Stimulated activated naive CD8-positive, alpha-beta T cell treated with anti-CD3 and anti-CD28 coated beads, Interleukin-15, Interleukin-2, amounts not matched to agents 100 U/mL and 50 U/mL, for 24 hours (primary cell): ENCODE measurements around the gene NRIP2.

Source experiments
- ATAC-seq: fragments of 150-1000 bp; cut with Tn5 transposase; one replicate; pipeline ENCODE4 v1.10.0; 2021
- DNase-seq: peaks from one replicate; pipeline ENCODE4 v3.0.0; 2021

NRIP2 gene

DNA sequence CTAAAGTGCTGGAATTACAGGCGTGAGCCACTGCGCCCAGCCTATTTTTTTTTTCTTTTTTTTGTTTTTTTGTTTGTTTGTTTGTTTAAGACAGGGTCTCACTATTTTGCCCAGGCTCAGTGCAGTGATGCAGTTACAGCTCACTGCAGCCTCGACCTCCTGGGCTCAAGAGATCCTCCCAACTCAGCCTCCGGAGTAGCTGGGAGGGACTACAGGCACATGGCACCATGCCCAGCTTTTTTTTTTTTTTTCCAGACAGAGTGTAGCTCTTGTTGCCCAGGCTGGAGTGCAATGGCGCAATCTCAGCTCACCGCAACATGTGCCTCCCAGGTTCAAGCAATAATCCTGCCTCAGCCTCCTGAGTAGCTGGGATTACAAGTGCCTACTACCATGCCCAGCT lies 28.1 kb downstream of the NRIP2 start:
- ATAC-seq (no peak), DNase-seq (no peak)

- DNase-seq (no peak), ATAC-seq (no peak)
Observed at GRCh38 chr12:2805143-2805520, 29.7 kb downstream of the NRIP2 start.

- DNase-seq (no peak), ATAC-seq (no peak)
Observed at GRCh38 chr12:2804393-2805142, 30.3 kb downstream of the NRIP2 start.

DNA sequence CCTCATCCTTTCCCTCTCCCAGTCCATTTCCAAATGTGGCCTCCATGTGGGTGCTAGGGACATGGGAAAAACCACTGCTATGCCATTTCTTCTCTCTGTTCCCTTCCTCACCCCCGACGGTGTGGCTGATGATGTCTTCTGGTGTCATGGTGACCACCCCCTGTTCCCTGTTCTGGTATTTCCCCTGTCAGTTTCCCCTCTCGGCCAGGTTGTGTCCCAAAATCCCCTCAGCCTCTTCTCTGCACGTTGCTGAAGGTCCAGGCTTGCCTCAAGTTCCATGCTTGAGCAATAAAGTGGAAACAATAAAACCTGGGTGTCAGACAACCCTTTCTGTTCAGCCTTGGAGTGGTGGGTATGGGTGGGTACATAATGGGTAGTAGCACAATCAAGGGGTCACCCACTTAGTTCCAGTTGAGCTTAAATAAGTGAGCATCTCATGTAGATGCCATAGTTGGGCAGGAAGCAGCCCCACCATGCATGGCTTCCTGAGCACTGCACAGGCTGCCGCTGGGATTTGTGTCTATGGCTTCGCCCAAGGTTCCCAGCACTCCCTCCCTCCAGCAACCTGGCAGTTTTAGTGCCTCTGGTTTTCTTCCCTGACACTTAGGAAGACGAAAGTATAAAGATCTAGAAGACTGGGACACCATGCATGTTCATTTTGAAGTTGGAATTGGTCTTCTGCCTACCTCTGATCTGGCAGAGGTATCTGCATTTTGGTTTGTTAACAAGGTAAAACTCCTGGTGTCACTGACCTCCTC lies 31.0 kb downstream of the NRIP2 start:
- ATAC-seq = no peak

DNA sequence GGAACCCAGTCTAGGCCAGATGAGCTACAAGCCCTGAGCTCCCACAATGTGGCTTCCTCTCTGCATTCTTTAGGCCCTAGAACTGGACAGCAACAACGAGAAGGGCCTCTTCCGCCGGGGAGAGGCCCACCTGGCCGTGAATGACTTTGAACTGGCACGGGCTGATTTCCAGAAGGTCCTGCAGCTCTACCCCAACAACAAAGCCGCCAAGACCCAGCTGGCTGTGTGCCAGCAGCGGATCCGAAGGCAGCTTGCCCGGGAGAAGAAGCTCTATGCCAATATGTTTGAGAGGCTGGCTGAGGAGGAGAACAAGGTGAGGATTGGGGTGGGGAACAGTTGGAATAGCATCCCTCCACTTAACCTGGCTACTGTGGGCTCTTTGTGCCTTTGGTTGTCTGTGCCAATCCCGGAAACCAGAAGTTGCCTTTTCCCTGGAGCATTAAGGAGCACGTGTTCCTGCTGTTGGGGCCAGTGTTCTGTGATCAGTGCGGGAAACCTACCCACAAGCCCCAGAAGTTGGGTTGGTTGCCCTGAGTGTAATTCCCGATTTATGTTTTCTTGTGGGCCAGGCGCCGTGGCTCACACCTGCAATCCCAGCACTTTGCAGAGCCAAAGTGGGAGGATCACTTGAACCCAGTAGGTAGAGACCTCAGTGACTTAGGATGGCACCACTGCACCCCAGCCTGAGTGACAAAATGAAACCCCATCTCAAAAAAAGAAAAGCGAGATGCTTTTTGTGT lies 33.6 kb downstream of the NRIP2 start:
- no peak for DNase-seq
- no peak for ATAC-seq

More for the DNA sequence above, 31.0 kb downstream of the NRIP2 start:
- no peak for DNase-seq

DNA sequence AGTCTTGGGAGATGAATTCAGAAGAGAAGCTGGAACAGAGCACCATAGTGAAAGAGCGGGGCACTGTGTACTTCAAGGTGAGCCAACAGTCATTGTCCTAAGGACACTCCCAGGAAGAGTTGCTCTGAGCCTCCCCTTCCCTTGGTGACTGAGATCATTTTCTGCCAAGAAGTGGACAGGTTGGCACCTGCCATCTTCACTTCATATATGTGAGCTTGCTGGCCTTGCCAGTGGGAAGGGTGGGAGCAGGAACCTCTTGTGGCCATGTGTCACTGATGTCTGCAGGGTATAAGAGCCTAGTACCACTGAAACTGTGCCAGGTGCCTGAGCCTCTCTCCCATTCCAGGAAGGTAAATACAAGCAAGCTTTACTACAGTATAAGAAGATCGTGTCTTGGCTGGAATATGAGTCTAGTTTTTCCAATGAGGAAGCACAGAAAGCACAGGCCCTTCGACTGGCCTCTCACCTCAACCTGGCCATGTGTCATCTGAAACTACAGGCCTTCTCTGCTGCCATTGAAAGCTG lies 34.7 kb downstream of the NRIP2 start:
- ATAC-seq (no peak), DNase-seq (no peak)

DNA sequence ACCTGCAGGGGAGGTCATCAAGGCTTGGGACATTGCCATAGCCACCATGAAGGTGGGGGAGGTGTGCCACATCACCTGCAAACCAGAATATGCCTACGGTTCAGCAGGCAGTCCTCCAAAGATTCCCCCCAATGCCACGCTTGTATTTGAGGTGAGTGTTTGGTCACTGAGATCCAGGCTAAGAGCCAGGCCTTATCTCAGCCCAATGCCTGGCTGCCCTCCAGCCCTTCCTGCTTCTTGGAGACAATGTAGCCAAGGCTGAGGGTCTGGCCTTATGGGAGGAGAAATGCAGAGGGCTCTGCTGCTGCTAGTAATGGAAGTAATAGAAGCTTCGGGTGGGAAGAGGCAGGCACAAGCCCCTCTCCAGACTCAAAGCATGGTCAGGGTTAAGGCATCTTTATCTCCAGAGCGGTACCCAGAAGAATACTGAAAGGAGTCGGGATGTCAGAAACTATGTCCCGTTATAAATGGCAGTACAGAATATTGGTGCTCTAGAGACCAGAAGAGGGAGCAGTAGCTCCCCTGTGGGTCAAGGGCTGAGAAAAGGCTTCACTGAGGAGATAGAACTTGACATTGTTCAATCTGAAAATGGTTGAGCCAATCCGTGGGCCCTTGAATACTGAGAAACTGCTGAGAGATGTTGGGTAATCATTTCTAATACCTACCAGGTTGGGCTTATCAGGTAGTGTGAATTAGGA lies 37.0 kb downstream of the NRIP2 start:
- ATAC-seq (no peak), DNase-seq (no peak)

DNA sequence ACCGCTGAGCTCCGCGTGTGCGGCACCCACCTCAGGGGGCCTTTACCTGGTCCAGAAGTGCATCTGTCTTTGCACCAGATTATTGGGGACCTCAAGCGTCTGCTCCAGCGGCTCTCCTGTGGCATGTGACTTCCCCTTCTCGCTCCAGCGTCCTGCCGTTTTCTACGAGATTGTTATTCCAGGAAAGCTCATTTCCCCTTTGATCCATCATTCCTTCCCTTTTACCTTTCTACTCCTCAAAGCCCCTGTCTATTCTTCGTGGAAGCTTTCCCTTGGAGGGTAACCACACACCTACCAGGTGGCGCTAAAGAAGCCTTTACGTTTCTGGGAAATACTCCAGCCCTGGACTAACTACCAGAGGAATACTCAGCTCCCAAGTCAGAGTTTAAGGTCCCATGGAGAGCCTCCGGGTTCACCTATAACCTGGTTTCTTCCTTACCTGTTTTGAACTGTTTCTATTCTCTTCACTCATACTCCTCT lies 38.6 kb downstream of the NRIP2 start:
- no peak for DNase-seq
- no peak for ATAC-seq

DNA sequence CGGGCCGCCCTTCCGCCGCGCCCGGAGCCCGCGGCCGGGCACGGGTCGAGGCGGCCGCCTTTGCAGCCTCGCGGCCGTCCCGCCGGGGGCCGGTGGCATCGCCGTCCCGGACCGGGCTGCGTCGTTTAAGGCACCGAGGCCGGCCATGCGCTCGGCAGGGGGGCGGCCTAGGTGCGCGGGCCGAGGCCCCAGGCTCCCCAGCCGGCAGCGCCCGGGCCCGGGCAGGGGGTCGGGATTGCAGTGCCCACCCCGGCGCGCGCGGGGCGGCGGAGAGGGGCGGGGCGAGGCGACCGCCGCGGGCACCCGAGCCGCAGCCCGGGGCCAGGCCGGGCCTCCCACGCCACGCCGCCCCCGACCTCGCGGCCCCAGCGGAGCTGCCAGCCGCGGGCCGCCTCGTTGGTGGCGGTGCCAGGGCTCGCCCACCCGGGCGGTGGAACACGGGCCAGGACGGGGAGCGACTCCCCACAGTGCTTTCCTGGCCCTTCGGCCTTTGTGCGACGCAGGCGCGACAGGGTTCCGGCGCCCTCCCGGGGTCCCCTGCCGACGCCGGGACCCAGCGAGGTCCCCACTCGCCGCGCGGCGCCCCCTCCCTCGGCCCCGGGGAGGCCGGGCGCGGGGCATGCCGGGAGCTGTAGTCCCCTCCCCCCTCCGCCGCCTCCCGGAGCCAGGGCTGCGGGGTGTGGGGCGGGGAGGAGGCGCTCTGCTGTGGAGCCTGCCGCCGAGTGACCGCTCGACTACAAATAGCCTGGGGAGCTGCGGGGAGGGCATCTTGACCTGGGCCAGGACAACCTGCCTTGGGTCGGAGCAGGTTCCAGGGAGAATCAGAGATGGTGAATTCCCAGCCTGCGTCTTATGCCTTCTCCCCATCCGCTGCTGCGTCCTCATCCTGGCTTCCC lies 39.3 kb downstream of the NRIP2 start:
- DNase-seq (peak; percentile 82), ATAC-seq (peak; percentile 71)

DNA sequence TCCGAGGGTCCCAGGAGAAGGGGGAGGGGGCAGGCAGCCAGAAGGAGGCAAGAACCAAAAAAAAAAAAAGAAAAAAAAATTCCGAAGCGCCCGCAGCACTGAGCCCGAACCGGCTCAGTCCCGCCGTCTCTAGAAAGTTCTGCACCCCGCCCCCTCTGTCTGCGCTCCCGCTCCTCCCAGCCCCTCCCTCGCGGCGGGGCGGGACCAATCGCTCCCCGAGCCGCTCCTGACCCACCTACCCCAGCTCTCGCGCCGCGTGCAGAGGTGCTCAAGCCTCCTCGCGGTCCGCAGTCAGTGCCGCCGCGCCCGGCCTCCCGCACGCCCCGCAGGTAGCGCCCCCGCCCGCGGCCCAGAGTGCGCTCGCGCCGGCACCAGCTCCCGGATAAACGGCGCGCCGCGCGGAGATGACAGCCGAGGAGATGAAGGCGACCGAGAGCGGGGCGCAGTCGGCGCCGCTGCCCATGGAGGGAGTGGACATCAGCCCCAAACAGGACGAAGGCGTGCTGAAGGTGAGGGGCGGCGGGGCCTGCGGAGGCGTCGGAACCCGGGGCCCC lies 40.0 kb downstream of the NRIP2 start, which contains the start of gene FKBP4:
Gene FKBP4 (plus strand): TSS at position 235 of the 554 bp plus-strand sequence. CDS start 170 bp downstream, at position 405.
- peak; percentile 91 for DNase-seq
- ATAC-seq = peak; percentile 91

DNA sequence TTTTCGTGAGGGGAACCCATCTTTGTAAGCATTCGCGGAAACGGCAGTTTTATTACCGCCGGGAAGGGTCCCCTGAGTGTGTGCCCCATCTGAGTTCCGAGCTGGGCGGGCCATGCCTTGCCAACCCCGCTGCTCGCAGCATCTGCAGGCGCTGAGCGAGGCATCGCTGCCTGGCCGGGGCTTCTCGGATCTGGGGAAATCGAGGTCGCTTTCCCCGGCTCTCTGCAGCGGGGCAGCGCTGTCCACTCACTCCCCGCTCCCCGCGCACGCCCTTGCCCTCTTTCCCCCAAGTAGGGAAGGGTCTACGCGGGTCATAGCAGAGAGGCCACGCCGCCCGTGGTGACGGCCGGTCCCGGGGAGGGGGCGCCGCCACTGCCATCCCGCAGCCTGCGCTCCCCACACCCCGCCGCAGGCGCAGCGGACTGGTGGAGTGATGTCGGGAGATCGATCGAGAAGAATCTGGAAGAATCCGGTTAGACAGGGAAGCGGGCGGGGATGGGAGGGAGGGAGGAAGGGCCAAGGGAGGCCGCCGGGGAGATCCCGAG lies 40.6 kb downstream of the NRIP2 start:
- DNase-seq (no peak), ATAC-seq (no peak)

DNA sequence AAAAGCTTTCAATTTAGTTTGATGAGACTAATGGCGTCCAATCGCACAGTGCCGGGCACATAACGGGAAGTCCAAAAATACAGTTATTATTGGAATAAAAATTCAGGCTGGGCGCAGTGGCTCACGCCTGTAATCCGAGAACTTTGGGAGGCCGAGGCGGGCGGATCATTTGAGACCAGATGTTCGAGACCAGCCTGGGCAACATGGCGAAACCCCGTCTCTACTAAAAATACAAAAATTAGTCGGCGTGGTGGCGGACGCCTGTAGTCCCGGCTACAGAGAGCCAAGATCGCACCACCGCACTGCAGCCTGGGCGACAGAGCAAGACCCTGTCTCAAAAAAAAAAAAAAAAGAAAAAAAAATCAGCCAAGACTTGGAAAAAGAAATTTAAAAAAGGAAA lies 41.3 kb downstream of the NRIP2 start:
- DNase-seq (no peak), ATAC-seq (no peak)

GRCh38 chr12:2792671-2793500 lies 41.9 kb downstream of the NRIP2 start:
- no peak for DNase-seq
- ATAC-seq = no peak

- DNase-seq = no peak
- ATAC-seq = no peak
Observed at GRCh38 chr12:2791089-2791488, 43.7 kb downstream of the NRIP2 start.

GRCh38 chr12:2785017-2785416 lies 49.8 kb downstream of the NRIP2 start:
- no peak for ATAC-seq
- DNase-seq = no peak

DNA sequence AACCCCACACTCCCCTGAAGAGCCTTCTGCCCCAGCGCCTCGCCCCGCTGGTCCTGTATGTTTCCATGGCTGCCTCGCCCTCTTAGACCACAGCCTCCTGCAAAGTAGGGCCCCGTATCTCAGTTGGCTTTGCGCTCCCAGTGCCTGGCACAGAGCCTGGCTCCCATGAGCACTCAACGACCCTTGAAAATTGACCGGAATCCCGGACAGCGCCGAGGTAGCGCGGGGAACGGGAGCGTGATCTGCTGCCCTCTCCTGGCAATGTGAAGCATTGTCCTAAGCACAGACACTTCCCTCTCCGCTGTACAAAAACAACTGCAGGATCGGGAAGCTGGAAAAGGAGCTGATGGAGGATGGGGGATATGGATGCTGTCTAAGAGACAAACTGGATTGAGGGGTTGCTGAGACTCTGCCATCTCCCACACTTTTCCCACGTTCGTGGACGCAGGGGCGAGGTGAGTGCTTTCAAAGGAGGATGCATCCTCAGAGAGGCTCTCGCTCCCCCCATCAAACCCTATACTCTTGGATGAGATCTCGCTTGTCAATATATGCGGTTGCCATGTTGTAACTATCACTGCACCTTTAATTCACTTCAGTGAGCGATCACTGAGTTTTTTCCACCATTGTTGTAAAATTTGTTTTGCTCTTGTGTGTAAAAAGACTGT lies 50.8 kb downstream of the NRIP2 start:
- DNase-seq = peak; percentile 60
- peak; percentile 71 for ATAC-seq

DNA sequence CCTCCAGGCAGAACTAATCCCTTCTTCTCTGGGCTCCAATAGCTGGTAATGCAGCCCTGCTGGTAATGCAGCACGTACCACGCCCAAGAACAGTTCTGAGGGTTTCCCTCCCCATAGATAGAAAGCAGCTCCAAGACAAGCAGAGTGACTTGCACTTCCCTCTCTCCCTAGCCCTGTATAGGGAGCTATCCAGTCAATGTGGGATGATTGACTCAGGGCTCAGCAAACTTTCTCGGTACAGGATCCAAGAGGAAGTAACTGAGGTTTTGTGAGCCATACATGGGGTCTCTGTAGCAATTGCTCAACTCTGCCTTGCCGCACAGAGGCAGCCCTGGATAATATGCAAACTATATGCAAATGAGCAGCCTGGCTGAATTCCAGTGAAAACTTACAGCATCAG lies 55.6 kb downstream of the NRIP2 start:
- ATAC-seq (no peak), DNase-seq (no peak)

- DNase-seq (no peak), ATAC-seq (no peak)
Observed at GRCh38 chr12:2776129-2776806, 58.6 kb downstream of the NRIP2 start.
